Activated T-helper 1 cell treated with anti-CD3 and anti-CD28 coated beads, Interleukin-12 subunit alpha, Interleukin-12 subunit beta, Interleukin-2, Interleukin-4 antibody, amounts not matched to agents 30 ng/mL and 10 ng/mL and 1 ng/mL, durations not matched to agents 14 hours and 24 hours and 36 hours (primary cell): ENCODE data around the gene SNRNP25. TPM values are rescaled to one million over a fixed set of nuclear protein-coding genes. Genes with fewer than 3 reads are reported as not detected.
"Not testable (repeated sequence)": the region's sequence is repeated elsewhere in the genome, so short reads cannot be mapped to it uniquely, and the experiment has no call there.

ENCODE experiments used
- DNase-seq: peaks from one replicate; pipeline ENCODE4 v3.0.0; 2021; ENCODE audit warnings: low spot score
- H3K27ac Mint-ChIP-seq: one replicate; pipeline ENCODE4 v1.8.0; 2021; ENCODE audit warnings: mild to moderate bottlenecking, mixed read lengths
- H3K27me3 Mint-ChIP-seq: one replicate; pipeline ENCODE4 v1.8.0; 2022; ENCODE audit warnings: mild to moderate bottlenecking, moderate library complexity, mixed read lengths; ENCODE audit not compliant: insufficient read depth
- H3K36me3 Mint-ChIP-seq: one replicate; pipeline ENCODE4 v1.8.0; 2021; ENCODE audit warnings: low read depth, mixed read lengths
- H3K4me1 Mint-ChIP-seq: one replicate; pipeline ENCODE4 v1.8.0; 2021; ENCODE audit warnings: low read depth, mixed read lengths
- H3K4me3 Mint-ChIP-seq: one replicate; pipeline ENCODE4 v1.8.0; 2021; ENCODE audit warnings: mild to moderate bottlenecking, moderate library complexity, mixed read lengths
- H3K9me3 Mint-ChIP-seq: one replicate; pipeline ENCODE4 v1.8.0; 2021; ENCODE audit warnings: mixed read lengths
- intact Hi-C: fragments of 100-400 bp; cut with micrococcal nuclease; formaldehyde crosslinking; loops from one replicate; pipeline ENCODE4 v1.15.1; 2024
- total RNA-seq: library from RNA; stranded (reverse); gene quantifications from 2 replicates; pipeline ENCODE4 v1.2.3, GENCODE V29; 2022

SNRNP25 gene
- 98.9 and 101 TPM in 2 replicates for total RNA-seq

DNA sequence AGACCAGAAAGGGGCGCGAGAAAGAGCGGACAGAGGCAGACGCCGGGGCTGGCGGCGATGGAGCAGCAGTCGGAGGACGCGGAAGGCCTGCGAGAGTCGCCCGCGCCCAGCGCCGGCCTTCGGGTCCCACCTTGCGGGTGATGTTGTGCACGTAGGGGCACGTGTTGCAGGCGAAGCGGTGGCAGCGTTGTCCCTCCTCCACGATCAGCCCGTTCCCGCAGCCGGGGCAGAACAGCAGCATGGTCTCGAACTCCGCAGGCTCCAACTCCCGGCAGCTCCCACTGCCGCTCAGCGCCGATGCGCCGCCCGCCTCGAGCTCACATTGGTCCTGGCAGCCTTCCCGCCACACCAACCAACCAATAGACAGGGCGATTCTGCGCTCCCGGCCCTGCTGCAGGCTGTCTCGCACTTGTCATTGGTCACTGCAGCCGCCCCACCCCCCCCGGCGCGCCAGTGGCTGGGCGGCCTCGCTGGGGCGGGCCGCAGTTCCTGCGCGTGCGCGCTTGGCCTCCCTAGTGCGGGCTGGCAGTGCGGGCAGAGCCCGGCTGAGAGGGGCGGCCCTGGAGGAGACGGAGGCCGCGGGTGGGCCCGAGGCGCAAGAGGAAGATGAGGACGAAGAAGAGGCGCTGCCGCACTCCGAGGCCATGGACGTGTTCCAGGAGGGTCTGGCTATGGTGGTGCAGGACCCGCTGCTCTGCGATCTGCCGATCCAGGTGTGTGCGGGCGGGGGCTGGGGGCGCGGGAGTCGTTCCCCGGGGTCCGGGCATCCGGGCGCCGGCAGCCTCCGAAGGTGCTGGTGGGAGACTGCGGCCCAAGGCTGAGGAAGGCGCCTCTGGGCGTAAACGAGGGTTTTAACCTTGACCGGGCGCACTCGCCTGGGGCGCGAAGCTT, at the start of gene SNRNP25, which contains the start of gene POLR3K:
Gene SNRNP25 (plus strand): TSS at position 483 of the 891 bp plus-strand sequence. CDS start 189 bp downstream, at position 672.
Gene POLR3K (minus strand): TSS at position 263 of the 891 bp plus-strand sequence. CDS start 22 bp downstream, at position 241.
- peak; percentile 95 for DNase-seq
- H3K9me3 Mint-ChIP-seq = no peaks in the 10 kb centered on the region
- H3K36me3 Mint-ChIP-seq = peaks cover 31% of the 10 kb centered on the region
- H3K27me3 Mint-ChIP-seq = no peaks in the 10 kb centered on the region
- H3K4me1 Mint-ChIP-seq = peaks cover 11% of the 10 kb centered on the region
- peak within 1 kb of the TSS; percentile 98 for H3K4me3 Mint-ChIP-seq
- H3K27ac Mint-ChIP-seq = peak within 1 kb of the TSS; percentile 96
- intact Hi-C loops = loop anchor here (1.0 to 2.0 kb wide), 6 partner anchors 24 to 317 kb away; partner anchors contain the start of genes LUC7L, MRPL28 and NPRL3

DNA sequence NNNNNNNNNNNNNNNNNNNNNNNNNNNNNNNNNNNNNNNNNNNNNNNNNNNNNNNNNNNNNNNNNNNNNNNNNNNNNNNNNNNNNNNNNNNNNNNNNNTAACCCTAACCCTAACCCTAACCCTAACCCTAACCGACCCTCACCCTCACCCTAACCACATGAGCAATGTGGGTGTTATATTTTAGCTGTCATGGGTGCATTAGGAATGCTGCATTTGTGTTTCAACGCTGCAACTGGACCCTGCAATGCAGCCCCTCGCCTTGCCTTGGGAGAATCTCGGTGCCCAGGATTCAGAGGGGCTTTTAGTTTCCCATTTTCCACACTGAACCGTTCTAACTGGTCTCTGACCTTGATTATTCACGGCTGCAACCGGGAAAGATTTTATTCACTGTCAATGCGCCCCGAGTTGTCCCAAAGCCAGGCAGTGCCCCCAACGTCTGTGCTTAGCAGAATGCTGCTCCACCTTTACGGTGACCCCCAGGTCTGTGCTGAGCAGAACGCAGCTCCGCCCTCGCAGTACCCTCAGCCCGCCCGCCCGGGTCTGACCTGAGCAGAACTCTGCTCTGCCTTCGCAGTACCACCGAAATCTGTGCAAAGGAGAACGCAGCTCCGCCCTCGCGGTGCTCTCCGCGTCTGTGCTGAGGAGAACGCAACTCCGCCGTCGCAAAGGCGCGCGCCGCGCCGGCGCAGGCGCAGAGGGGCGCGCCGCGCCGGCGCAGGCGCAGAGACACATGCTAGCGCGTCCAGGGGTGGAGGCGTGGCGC, 43.5 kb upstream of the SNRNP25 start:
- H3K27ac Mint-ChIP-seq = no peak overlapping the region
- DNase-seq = no peak
- H3K27me3 Mint-ChIP-seq = no peaks in the 10 kb centered on the region
- H3K4me3 Mint-ChIP-seq = peak overlapping the region; percentile 37
- no peaks in the 10 kb centered on the region for H3K9me3 Mint-ChIP-seq
- intact Hi-C loops = no loop called here
- H3K36me3 Mint-ChIP-seq = no peaks in the 10 kb centered on the region
- H3K4me1 Mint-ChIP-seq = no peaks in the 10 kb centered on the region

DNA sequence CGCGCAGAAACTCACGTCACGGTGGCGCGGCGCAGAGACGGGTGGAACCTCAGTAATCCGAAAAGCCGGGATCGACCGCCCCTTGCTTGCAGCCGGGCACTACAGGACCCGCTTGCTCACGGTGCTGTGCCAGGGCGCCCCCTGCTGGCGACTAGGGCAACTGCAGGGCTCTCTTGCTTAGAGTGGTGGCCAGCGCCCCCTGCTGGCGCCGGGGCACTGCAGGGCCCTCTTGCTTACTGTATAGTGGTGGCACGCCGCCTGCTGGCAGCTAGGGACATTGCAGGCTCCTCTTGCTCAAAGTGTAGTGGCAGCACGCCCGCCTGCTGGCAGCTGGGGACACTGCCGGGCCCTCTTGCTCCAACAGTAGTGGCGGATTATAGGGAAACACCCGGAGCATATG, 42.9 kb upstream of the SNRNP25 start:
- H3K36me3 Mint-ChIP-seq, H3K9me3 Mint-ChIP-seq, intact Hi-C loops, H3K4me1 Mint-ChIP-seq, H3K4me3 Mint-ChIP-seq, H3K27ac Mint-ChIP-seq, H3K27me3 Mint-ChIP-seq: not testable (repeated sequence)
- DNase-seq = peak; percentile 85

DNA sequence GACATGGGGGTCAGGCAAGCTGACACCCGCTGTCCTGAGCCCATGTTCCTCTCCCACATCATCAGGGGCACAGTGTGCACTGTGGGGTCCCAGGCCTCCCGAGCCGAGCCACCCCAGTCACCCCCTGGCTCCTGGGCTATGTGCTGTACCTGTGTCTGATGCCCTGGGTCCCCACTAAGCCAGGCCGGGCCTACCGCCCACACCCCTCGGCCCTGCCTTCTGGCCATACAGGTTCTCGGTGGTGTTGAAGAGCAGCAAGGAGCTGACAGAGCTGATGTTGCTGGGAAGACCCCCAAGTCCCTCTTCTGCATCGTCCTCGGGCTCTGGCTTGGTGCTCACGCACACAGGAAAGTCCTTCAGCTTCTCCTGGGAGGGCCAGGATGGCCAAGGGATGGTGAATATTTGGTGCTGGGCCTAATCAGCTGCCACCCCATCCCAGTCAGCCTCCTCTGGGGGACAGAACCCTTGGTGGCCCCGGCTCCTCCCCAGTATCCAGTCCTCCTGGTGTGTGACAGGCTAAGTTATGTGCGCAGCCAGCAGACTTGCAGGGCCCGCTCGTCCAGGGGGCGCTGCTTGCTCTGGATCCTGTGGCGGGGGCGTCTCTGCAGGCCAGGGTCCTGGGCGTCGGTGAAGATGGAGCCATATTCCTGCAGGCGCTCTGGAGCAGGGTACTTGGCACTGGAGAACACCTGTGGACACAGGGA, 36.4 kb upstream of the SNRNP25 start:
- intact Hi-C loops, H3K27me3 Mint-ChIP-seq, DNase-seq, H3K36me3 Mint-ChIP-seq, H3K9me3 Mint-ChIP-seq, H3K27ac Mint-ChIP-seq, H3K4me3 Mint-ChIP-seq, H3K4me1 Mint-ChIP-seq: not testable (repeated sequence)

DNA sequence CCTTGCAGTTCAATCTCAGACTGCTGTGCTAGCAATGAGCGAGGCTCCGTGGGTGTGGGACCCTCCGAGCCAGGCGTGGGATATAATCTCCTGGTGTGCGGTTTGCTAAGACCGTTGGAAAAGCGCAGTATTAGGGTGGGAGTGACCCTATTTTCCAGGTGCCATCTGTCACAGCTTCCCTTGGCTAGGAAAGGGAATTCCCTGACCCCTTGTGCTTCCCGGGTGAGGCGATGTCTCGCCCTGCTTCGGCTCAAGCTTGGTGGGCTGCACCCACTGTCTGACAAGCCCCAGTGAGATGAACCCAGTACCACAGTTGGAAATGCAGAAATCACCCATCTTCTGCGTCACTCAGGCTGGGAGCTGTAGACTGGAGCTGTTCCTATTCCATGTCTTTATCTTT, 32.7 kb upstream of the SNRNP25 start:
- H3K27me3 Mint-ChIP-seq, DNase-seq, H3K27ac Mint-ChIP-seq, H3K36me3 Mint-ChIP-seq, H3K9me3 Mint-ChIP-seq, H3K4me3 Mint-ChIP-seq, H3K4me1 Mint-ChIP-seq, intact Hi-C loops: not testable (repeated sequence)

DNA sequence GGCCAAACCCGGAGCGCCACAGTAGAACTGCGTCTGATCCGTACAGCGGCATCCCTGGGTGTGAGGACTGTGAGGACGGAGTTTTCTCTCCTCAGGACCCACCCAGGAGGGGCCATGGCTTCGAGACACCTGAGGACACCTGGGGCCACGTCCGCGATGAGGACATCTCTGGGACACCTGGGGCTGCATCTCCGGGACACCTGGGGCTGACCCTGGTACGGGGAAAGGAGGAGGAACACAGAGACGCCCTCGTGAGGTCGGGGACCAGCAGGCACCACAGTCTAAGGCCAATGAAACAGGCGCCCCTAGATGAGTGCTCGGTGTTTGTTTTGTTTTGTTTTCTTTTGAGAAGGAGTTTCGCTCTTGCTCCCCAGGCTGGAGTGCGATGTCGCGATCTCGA, 29.5 kb upstream of the SNRNP25 start:
- H3K36me3 Mint-ChIP-seq, H3K27me3 Mint-ChIP-seq, H3K4me1 Mint-ChIP-seq, H3K9me3 Mint-ChIP-seq, intact Hi-C loops, H3K4me3 Mint-ChIP-seq, DNase-seq, H3K27ac Mint-ChIP-seq: not testable (repeated sequence)

DNA sequence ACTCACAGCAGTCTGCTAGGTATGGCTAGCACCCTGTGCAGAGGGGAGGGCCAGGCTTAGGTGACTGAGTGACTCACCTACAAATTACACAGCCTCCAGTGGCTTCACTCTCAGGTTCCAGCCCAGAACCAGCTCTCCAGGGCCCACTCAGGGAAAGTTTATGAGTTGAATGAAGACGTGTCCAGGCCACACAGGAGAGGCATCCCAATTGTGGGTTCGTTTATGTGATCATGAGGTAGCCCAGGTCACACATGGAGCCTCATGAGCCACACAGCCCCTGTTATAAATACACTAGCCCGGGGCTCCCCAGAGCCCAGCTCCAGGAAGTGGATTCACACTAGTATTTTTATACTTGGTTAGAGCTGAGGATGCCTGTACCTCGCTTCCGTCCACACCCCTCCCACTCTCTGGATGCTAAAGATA, 27.7 kb upstream of the SNRNP25 start:
- H3K4me3 Mint-ChIP-seq, DNase-seq, H3K36me3 Mint-ChIP-seq, intact Hi-C loops, H3K9me3 Mint-ChIP-seq, H3K4me1 Mint-ChIP-seq, H3K27ac Mint-ChIP-seq, H3K27me3 Mint-ChIP-seq: not testable (repeated sequence)

DNA sequence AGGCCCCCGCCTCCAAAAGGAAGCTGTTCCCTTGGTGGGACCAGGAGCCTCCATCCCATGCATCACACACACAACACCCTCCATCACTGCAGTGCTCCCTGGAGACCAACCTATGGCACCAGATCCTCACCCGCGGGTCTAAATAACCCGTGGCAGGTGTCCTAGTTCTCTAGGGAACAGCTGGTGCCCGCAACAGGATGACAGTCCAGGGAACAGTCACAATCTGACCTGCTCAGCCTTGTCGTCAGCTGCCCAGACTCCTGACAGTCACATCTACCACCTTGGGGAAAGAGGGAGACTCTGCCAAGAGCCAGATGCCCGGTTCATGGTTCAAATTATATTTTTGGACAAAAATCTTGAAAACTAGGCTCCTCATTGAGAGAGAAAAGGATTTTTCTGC, 23.0 kb upstream of the SNRNP25 start:
- H3K36me3 Mint-ChIP-seq, H3K4me1 Mint-ChIP-seq, intact Hi-C loops, H3K4me3 Mint-ChIP-seq, DNase-seq, H3K27me3 Mint-ChIP-seq, H3K9me3 Mint-ChIP-seq, H3K27ac Mint-ChIP-seq: not testable (repeated sequence)

DNA sequence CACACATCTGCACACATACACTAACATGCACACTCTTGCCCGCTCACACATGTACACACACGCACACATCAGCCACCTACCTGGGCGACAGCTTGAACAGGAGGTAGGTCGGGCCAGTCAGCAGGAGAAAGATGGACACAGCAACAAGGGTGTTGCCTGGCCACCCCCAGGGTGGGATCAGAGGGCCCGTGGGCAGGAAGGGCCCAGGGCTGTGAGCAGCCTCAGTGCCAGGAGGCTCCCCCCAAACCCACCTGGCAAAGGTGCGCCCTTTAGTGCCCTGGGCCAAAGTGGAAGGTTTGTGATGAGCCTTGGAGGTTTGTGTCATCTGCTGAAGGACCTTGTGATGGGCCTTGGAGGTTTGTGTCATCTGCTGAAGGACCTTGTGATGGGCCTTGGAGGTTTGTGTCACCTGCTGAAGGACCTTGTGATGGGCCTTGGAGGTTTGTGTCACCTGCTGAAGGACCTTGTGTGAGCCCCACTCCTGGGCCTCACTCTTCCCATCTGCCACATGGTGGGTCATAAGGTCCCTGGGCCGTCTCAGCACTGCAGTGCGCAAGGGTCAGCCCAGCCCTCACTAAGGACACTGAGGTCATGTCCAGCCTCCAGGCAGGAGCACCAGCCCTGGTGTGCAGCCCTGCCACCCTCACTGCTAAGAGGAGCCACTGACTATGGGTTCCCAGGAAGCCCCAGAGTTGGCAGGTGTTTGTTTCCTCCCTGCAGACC, 20.3 kb upstream of the SNRNP25 start:
- H3K4me1 Mint-ChIP-seq, H3K4me3 Mint-ChIP-seq, H3K27ac Mint-ChIP-seq, H3K36me3 Mint-ChIP-seq, DNase-seq, H3K9me3 Mint-ChIP-seq, intact Hi-C loops, H3K27me3 Mint-ChIP-seq: not testable (repeated sequence)

DNA sequence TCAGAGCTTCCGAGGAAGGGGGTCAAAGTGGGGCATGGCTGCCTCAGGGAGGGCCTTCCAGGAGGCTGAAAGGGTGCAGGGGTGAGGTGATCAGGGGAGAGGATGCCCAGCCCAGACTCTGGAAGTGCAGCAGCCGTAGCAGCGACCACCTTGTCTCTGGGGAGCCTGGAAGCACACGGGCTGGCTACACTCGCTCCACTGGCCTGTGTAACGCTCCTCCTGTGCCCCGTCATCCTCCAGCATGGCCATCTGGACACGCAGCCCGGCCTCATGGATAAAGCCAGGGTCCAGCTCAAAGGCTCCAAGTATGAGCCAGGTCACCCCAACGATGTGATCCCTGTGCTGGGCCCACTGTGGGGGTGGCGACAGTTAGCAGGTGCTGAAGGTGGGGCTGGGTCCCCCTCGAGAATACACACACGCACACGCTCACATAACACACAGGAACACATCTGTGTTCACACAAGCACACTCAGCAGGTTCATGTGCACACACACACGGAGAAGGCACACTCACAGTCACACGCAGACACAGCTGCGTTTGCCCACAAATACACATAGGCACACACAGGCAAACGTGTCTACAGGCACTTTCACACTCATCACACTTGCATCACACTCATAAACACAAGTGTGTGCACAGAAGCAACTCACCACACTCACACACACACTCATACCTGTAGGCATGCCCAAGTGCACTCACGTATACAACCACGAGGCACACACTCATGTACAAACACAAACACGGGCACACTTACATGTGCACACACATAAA, 19.6 kb upstream of the SNRNP25 start:
- Mint-ChIP-seq H3K4me3 (no peak overlapping the region), H3K27ac (no peak overlapping the region), H3K4me1 (peaks cover 12% of the 10 kb centered on the region), H3K36me3 (peaks cover 2% of the 10 kb centered on the region), H3K27me3 (no peaks in the 10 kb centered on the region), H3K9me3 (no peaks in the 10 kb centered on the region)
- intact Hi-C loops = no loop called here
- no peak for DNase-seq

DNA sequence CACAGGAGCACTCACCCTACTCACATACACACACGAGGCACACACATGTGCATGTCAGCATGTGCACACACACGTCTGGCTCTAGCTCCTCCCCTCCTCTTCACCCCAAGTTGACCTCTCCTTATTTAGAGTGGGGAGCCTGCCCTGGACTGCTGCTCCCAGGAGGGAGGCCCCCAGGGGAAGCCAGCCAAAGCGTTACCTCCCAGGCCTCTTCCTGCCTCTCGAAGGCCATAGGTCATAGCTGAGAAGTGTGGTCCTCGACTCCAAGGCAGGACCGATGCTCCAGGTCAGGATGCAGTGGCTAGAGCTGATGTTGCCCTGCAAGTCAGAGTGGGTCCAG, 19.0 kb upstream of the SNRNP25 start:
- H3K27me3 Mint-ChIP-seq = no peaks in the 10 kb centered on the region
- peaks cover 18% of the 10 kb centered on the region for H3K4me1 Mint-ChIP-seq
- H3K36me3 Mint-ChIP-seq = peaks cover 2% of the 10 kb centered on the region
- DNase-seq = no peak
- no peaks in the 10 kb centered on the region for H3K9me3 Mint-ChIP-seq
- no peak overlapping the region for H3K4me3 Mint-ChIP-seq
- H3K27ac Mint-ChIP-seq = no peak overlapping the region
- intact Hi-C loops = no loop called here
